GM21576 (cell line): ENCODE measurements around the gene TLE2.
A peak's percentile ranks its signal among the peaks of the same experiment; 100 is the strongest.
"Not testable (repeated sequence)": the region's sequence is repeated elsewhere in the genome, so short reads cannot be mapped to it uniquely, and the experiment has no call there.

Source experiments
- ATAC-seq: cut with Tn5 transposase; IDR thresholded peaks from one replicate; pipeline ENCODE4 v1.9.1; 2021; ENCODE audit warnings: mild to moderate bottlenecking, moderate library complexity; ENCODE audit not compliant: unreplicated experiment

The TLE2 gene

GRCh38 chr19:3038214-3038613, 9.1 kb upstream of the TLE2 start:
- no peak for ATAC-seq

GRCh38 chr19:3036977-3037544, 8.0 kb upstream of the TLE2 start:
- ATAC-seq = not testable (repeated sequence)

GRCh38 chr19:3036119-3036976, 7.3 kb upstream of the TLE2 start:
- peak; percentile 43 for ATAC-seq

GRCh38 chr19:3035542-3036118, 6.5 kb upstream of the TLE2 start:
- peak; percentile 84 for ATAC-seq

GRCh38 chr19:3034656-3035541, 5.8 kb upstream of the TLE2 start:
- no peak for ATAC-seq

GRCh38 chr19:3034406-3034655, 5.3 kb upstream of the TLE2 start:
- ATAC-seq = no peak

GRCh38 chr19:3033595-3034405, 4.7 kb upstream of the TLE2 start:
- no peak for ATAC-seq

- no peak for ATAC-seq
Measured at GRCh38 chr19:3031607-3031867, 2.5 kb upstream of the TLE2 start.

GRCh38 chr19:3028305-3029064, 595 bp downstream of the TLE2 start:
- no peak for ATAC-seq

GRCh38 chr19:3027981-3028304, 1.1 kb downstream of the TLE2 start:
- no peak for ATAC-seq

GRCh38 chr19:3027292-3027691, 1.8 kb downstream of the TLE2 start:
- ATAC-seq = no peak

GRCh38 chr19:3026768-3027167, 2.3 kb downstream of the TLE2 start:
- no peak for ATAC-seq

GRCh38 chr19:3025549-3025886, 3.6 kb downstream of the TLE2 start:
- ATAC-seq = no peak

- no peak for ATAC-seq
Measured at GRCh38 chr19:3024870-3025548, 4.1 kb downstream of the TLE2 start.

- no peak for ATAC-seq
Measured at GRCh38 chr19:3024509-3024869, 4.6 kb downstream of the TLE2 start.

GRCh38 chr19:3020321-3020960, 8.6 kb downstream of the TLE2 start:
- no peak for ATAC-seq

- ATAC-seq = no peak
Measured at GRCh38 chr19:3019211-3019854, 9.7 kb downstream of the TLE2 start.

- ATAC-seq = no peak
Measured at GRCh38 chr19:3017923-3018322, 11.2 kb downstream of the TLE2 start.
